ENCODE results near the gene CFAP92.

CFAP92 gene

DNA sequence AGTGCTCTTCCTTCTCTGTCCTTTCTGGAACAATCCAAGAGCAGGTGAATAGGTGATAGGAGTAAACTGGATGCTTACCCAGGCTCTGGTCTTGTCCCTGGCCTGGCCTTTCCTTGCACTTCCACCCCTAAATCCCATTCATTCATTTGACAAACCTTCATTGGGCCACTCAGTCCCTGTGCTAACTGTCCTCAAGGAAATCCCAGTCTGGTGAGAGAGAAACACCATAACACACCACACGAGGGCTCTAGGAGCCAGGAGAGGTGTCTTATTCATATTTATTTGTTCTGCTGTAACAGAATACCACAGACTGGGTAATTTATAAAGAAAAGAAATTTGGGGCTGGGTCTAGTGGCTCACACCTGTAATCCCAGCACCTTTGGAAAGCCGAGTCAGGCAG lies 30.0 kb upstream of the CFAP92 start:
- H3K9me3 ChIP-seq (ENCODE audit: control insufficient read depth in 2 of 2, low read length in 2 of 2) = no peaks in the 10 kb centered on the region
- no peaks in the 10 kb centered on the region for H3K27me3 ChIP-seq (ENCODE audit: control insufficient read depth in 1 of 2, insufficient read depth in 2 of 2, low read length in 2 of 2)
- H3K4me3 ChIP-seq (ENCODE audit: low read length in 2 of 2) = no peak overlapping the region
- H3K27ac ChIP-seq (ENCODE audit: low read length) = peak overlapping the region; percentile 18
- peaks cover 52% of the 10 kb centered on the region for H3K4me1 ChIP-seq (ENCODE audit: control insufficient read depth, insufficient read depth, low read length)
- no peaks in the 10 kb centered on the region for H3K36me3 ChIP-seq (ENCODE audit: control insufficient read depth in 2 of 2, insufficient read depth in 2 of 2, low read length in 2 of 2)
- no peak overlapping the region for H3K9ac ChIP-seq (ENCODE audit: low read length in 2 of 2)

DNA sequence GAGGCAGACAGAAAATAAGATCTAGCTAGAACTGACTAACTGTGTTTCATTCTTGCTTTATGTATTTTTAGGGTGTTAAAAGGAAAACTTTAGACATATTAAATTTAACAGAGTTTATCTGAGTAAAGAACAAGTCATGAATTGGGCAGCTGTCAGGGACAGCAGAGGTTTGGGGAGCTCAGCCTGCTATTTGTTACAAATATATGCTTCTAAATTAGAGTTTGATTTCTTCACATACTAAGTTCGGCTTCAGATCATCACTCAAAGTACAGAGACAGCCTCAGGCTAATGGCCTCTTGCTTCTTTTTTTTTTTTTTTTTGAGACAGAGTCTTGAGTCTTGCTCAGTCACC lies 29.1 kb upstream of the CFAP92 start:
- no peak overlapping the region for H3K9ac ChIP-seq (ENCODE audit: low read length in 2 of 2)
- no peak overlapping the region for H3K4me3 ChIP-seq (ENCODE audit: low read length in 2 of 2)
- no peaks in the 10 kb centered on the region for H3K27me3 ChIP-seq (ENCODE audit: control insufficient read depth in 1 of 2, insufficient read depth in 2 of 2, low read length in 2 of 2)
- peaks cover 52% of the 10 kb centered on the region for H3K4me1 ChIP-seq (ENCODE audit: control insufficient read depth, insufficient read depth, low read length)
- H3K9me3 ChIP-seq (ENCODE audit: control insufficient read depth in 2 of 2, low read length in 2 of 2) = no peaks in the 10 kb centered on the region
- H3K27ac ChIP-seq (ENCODE audit: low read length) = no peak overlapping the region
- no peaks in the 10 kb centered on the region for H3K36me3 ChIP-seq (ENCODE audit: control insufficient read depth in 2 of 2, insufficient read depth in 2 of 2, low read length in 2 of 2)

DNA sequence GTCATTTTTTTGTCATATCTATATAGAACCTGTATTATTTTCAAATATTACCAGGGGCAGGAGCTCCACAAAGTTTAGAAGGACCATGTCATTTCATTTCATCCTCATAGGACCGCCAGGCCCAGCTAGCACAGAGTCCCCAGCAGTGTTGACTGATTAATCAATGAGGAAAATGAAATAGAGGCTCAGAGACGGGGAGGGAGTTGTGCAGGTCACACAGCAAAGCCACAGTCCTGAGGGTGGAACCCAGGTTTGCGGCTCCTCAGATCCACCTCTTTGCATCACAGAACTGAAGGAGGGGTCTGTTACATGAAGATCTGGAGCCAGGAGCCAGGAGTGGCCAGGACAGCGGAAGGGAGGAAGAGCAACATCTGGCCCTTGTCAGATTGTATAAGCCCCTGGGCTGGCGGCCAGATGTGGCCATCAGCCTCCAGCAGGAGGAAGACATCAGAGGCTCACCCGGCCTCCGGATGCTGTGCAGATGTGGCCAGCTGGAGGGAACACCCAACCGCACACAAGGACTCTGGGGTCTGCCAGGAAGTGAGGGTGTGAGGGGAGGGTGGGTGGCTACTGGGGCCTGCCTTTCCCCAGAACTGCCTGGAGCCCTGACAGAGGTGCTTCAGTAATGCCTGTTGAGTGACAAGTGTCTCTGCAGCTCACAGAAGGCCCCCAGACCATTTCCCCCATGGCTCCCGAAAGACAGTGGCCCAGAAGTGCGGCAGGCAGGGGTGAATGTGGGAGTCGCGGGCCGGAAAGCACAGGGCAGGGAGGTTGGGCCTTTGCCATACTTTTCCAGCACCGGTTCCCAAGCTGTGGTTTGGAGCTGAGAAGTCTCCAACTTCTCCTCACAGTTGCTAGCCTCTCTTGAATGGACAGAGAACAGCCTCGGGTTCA lies 28.5 kb upstream of the CFAP92 start:
- Histone ChIP-seq H3K4me1 (ENCODE audit: control insufficient read depth, insufficient read depth, low read length) (peaks cover 54% of the 10 kb centered on the region), H3K27me3 (ENCODE audit: control insufficient read depth in 1 of 2, insufficient read depth in 2 of 2, low read length in 2 of 2) (no peaks in the 10 kb centered on the region), H3K36me3 (ENCODE audit: control insufficient read depth in 2 of 2, insufficient read depth in 2 of 2, low read length in 2 of 2) (no peaks in the 10 kb centered on the region), H3K9ac (ENCODE audit: low read length in 2 of 2) (no peak overlapping the region), H3K9me3 (ENCODE audit: control insufficient read depth in 2 of 2, low read length in 2 of 2) (no peaks in the 10 kb centered on the region), H3K4me3 (ENCODE audit: low read length in 2 of 2) (no peak overlapping the region), H3K27ac (ENCODE audit: low read length) (peak overlapping the region; percentile 49)

DNA sequence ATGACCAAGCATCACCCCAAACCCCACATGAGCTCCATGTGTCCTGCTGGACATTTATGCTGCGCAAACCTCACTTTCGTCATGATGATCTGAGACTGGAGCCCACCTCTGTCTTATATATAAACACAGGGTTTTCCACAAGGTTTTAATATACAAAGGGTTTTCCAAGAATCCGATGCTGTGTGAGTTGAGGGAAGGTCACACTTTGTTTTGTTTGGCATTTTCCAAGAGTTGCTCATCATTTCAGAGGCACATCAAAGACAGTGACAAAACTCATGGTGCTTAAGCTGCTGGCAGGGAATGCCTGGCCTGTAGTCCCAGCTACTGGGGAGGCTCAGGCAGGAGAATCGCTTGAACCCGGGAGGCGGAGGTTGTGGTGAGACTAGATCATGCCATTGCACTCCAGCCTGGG lies 27.3 kb upstream of the CFAP92 start:
- H3K27me3 ChIP-seq (ENCODE audit: control insufficient read depth in 1 of 2, insufficient read depth in 2 of 2, low read length in 2 of 2) = no peaks in the 10 kb centered on the region
- no peak overlapping the region for H3K4me3 ChIP-seq (ENCODE audit: low read length in 2 of 2)
- H3K27ac ChIP-seq (ENCODE audit: low read length) = no peak overlapping the region
- H3K36me3 ChIP-seq (ENCODE audit: control insufficient read depth in 2 of 2, insufficient read depth in 2 of 2, low read length in 2 of 2) = no peaks in the 10 kb centered on the region
- no peaks in the 10 kb centered on the region for H3K9me3 ChIP-seq (ENCODE audit: control insufficient read depth in 2 of 2, low read length in 2 of 2)
- H3K9ac ChIP-seq (ENCODE audit: low read length in 2 of 2) = no peak overlapping the region
- H3K4me1 ChIP-seq (ENCODE audit: control insufficient read depth, insufficient read depth, low read length) = peaks cover 44% of the 10 kb centered on the region

DNA sequence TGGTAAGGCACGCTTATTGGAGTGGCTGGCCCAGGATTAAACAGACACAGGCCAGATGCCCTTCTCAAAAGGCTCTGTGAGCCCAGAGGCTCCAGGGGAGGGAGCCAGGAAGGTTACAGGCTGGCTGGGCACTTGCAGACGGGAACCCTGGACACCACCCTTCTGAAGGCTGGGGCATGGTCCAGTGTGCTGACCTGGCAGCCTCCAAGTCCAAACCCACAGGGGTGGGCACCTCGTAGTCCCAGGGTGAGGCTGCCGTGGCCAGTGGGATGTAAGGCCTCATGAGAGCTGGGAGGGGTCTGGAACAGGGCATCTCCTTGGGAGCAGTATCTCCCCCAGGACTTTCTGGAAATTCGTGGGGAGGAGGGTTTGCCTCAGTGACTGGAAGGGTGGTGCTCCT lies 26.8 kb upstream of the CFAP92 start:
- H3K4me1 ChIP-seq (ENCODE audit: control insufficient read depth, insufficient read depth, low read length) = peaks cover 40% of the 10 kb centered on the region
- H3K27ac ChIP-seq (ENCODE audit: low read length) = no peak overlapping the region
- H3K27me3 ChIP-seq (ENCODE audit: control insufficient read depth in 1 of 2, insufficient read depth in 2 of 2, low read length in 2 of 2) = no peaks in the 10 kb centered on the region
- no peak overlapping the region for H3K4me3 ChIP-seq (ENCODE audit: low read length in 2 of 2)
- no peak overlapping the region for H3K9ac ChIP-seq (ENCODE audit: low read length in 2 of 2)
- H3K9me3 ChIP-seq (ENCODE audit: control insufficient read depth in 2 of 2, low read length in 2 of 2) = no peaks in the 10 kb centered on the region
- peaks cover 0 to 2% of the 10 kb centered on the region in 2 donors for H3K36me3 ChIP-seq (ENCODE audit: control insufficient read depth in 2 of 2, insufficient read depth in 2 of 2, low read length in 2 of 2)

DNA sequence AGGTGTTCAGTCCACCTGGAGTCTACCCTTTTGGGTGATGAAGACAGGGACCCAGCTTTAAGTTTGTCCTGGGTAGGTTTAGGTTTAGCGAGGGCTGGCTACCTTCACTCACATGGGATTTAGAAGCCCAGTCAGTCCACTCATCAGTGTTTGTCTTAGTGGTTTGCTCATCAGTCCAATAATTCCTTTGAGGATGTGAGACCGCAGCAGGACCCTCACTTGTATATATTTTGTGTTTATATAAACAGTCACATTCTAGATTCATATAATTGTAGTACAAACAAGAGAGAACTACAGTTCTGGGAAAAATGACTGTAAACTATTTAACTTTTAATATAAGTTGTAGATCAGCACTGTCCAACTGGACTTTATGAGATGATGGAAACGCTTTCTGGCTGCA lies 25.4 kb upstream of the CFAP92 start:
- H3K4me1 ChIP-seq (ENCODE audit: control insufficient read depth, insufficient read depth, low read length) = peaks cover 36% of the 10 kb centered on the region
- no peak overlapping the region for H3K9ac ChIP-seq (ENCODE audit: low read length in 2 of 2)

DNA sequence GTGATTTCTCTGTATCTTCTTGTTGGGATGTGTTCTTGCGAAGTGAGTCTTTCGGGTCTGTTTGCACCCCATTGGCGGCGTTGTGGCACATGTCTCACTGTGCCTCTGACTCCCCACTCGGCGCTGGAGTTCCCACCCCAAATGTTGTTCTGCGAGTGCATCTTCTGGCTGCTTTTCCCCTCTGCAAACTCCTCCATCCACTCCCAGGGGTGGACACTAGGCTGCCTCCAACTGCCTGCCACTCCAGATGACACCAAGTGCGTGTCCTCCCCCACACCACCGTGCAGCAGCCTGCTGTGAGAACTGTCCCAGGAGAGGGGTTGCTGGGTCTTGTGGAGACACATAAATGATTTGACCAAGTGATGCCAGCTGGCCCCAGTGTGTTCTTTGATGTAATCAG lies 24.9 kb upstream of the CFAP92 start:
- H3K4me1 ChIP-seq (ENCODE audit: control insufficient read depth, insufficient read depth, low read length) = peaks cover 35% of the 10 kb centered on the region
- no peaks in the 10 kb centered on the region for H3K27me3 ChIP-seq (ENCODE audit: control insufficient read depth in 1 of 2, insufficient read depth in 2 of 2, low read length in 2 of 2)
- H3K36me3 ChIP-seq (ENCODE audit: control insufficient read depth in 2 of 2, insufficient read depth in 2 of 2, low read length in 2 of 2) = peaks cover 0 to 2% of the 10 kb centered on the region in 2 donors
- no peak overlapping the region for H3K4me3 ChIP-seq (ENCODE audit: low read length in 2 of 2)
- no peak overlapping the region for H3K27ac ChIP-seq (ENCODE audit: low read length)
- no peaks in the 10 kb centered on the region for H3K9me3 ChIP-seq (ENCODE audit: control insufficient read depth in 2 of 2, low read length in 2 of 2)
- H3K9ac ChIP-seq (ENCODE audit: low read length in 2 of 2) = no peak overlapping the region

More for the DNA sequence above, 25.4 kb upstream of the CFAP92 start:
- H3K36me3 ChIP-seq (ENCODE audit: control insufficient read depth in 2 of 2, insufficient read depth in 2 of 2, low read length in 2 of 2) = peaks cover 0 to 2% of the 10 kb centered on the region in 2 donors
- no peak overlapping the region for H3K4me3 ChIP-seq (ENCODE audit: low read length in 2 of 2)
- H3K9me3 ChIP-seq (ENCODE audit: control insufficient read depth in 2 of 2, low read length in 2 of 2) = no peaks in the 10 kb centered on the region
- H3K27me3 ChIP-seq (ENCODE audit: control insufficient read depth in 1 of 2, insufficient read depth in 2 of 2, low read length in 2 of 2) = no peaks in the 10 kb centered on the region
- H3K27ac ChIP-seq (ENCODE audit: low read length) = no peak overlapping the region

DNA sequence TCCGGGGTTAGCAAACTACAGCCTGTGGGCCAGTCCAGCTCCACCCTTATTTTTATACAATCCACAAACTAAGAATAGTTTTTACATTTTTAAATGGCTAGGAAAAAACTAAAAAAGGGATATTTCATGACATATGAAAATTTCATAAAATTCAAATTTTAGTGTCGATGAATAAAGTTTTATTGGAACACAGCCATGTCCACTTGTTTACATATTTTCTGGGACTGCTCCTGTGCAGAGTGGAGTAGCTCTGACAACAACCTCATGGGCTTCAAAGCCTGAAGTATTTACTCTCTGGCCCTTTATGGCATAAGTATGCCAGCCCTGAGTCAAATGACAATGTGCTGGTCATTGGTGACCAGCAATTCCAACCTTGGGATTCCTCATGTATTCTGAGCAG lies 24.4 kb upstream of the CFAP92 start:
- Histone ChIP-seq H3K4me3 (ENCODE audit: low read length in 2 of 2) (no peak overlapping the region), H3K36me3 (ENCODE audit: control insufficient read depth in 2 of 2, insufficient read depth in 2 of 2, low read length in 2 of 2) (peaks cover 0 to 2% of the 10 kb centered on the region in 2 donors), H3K27ac (ENCODE audit: low read length) (no peak overlapping the region), H3K9me3 (ENCODE audit: control insufficient read depth in 2 of 2, low read length in 2 of 2) (no peaks in the 10 kb centered on the region), H3K4me1 (ENCODE audit: control insufficient read depth, insufficient read depth, low read length) (peaks cover 34% of the 10 kb centered on the region), H3K27me3 (ENCODE audit: control insufficient read depth in 1 of 2, insufficient read depth in 2 of 2, low read length in 2 of 2) (no peaks in the 10 kb centered on the region), H3K9ac (ENCODE audit: low read length in 2 of 2) (no peak overlapping the region)

DNA sequence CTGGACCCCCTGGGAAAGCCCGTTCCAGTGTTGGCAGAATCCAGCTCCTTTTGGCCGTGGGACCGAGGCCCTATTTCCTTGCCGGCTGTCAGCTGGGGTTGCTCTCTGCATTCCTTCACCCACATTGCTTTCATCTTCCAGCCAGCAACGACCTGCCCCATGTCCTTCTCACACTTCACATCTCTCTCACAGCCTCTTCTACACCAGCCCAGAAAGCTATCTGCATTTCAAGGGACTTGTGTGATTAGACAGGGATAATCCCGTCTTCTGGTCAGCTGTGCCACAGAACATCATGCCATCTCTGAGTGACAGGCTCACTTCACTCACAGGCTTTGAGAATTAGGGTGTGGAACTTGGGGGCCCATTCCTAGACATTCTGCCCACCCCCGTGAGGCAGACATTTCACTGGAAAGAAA lies 23.6 kb upstream of the CFAP92 start:
- H3K36me3 ChIP-seq (ENCODE audit: control insufficient read depth in 2 of 2, insufficient read depth in 2 of 2, low read length in 2 of 2) = peaks cover 0 to 2% of the 10 kb centered on the region in 2 donors
- peaks cover 33% of the 10 kb centered on the region for H3K4me1 ChIP-seq (ENCODE audit: control insufficient read depth, insufficient read depth, low read length)
- H3K27me3 ChIP-seq (ENCODE audit: control insufficient read depth in 1 of 2, insufficient read depth in 2 of 2, low read length in 2 of 2) = no peaks in the 10 kb centered on the region
- peak overlapping the region; percentile 37 for H3K27ac ChIP-seq (ENCODE audit: low read length)
- H3K9ac ChIP-seq (ENCODE audit: low read length in 2 of 2) = no peak overlapping the region
- H3K9me3 ChIP-seq (ENCODE audit: control insufficient read depth in 2 of 2, low read length in 2 of 2) = no peaks in the 10 kb centered on the region
- H3K4me3 ChIP-seq (ENCODE audit: low read length in 2 of 2) = no peak overlapping the region

DNA sequence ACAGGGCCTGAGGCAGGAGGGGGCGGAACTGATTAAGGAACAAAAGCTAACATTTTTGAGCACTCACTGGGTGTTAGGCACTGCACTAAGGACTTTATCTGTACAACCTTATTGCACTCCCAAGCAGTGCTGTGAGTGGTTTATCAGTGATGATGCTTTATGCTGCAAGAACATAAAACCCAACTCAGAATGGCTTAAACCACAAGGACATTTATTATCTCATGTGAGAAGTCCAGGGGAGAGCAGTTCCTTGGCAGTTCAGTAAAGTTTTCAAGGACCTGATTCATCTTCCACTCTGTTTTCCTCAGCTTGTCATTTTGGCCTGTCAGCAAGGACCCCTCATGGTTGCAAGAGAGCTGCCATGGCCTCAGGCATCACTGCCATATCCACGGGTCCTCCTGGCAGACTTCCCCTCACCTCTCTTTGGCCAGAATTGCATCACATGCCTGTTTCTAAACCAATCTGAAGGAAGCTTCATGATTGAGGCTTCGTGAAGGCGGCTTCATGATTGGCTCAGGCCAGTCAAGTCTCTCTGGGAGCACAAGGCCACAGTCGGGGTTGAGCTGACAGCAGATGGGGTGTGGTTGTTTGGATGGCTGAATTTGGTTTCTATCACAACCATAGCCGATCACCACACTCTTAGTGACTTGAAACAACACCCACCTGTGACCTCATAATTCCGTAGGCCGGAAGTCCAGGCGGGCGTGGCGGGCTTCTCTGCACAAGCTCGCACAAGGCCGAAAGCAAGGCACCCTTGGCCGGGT lies 23.0 kb upstream of the CFAP92 start:
- Histone ChIP-seq H3K4me3 (ENCODE audit: low read length in 2 of 2) (no peak overlapping the region), H3K27ac (ENCODE audit: low read length) (peak overlapping the region; percentile 37), H3K4me1 (ENCODE audit: control insufficient read depth, insufficient read depth, low read length) (peaks cover 28% of the 10 kb centered on the region), H3K27me3 (ENCODE audit: control insufficient read depth in 1 of 2, insufficient read depth in 2 of 2, low read length in 2 of 2) (no peaks in the 10 kb centered on the region), H3K9ac (ENCODE audit: low read length in 2 of 2) (no peak overlapping the region), H3K36me3 (ENCODE audit: control insufficient read depth in 2 of 2, insufficient read depth in 2 of 2, low read length in 2 of 2) (peaks cover 0 to 2% of the 10 kb centered on the region in 2 donors), H3K9me3 (ENCODE audit: control insufficient read depth in 2 of 2, low read length in 2 of 2) (no peaks in the 10 kb centered on the region)

DNA sequence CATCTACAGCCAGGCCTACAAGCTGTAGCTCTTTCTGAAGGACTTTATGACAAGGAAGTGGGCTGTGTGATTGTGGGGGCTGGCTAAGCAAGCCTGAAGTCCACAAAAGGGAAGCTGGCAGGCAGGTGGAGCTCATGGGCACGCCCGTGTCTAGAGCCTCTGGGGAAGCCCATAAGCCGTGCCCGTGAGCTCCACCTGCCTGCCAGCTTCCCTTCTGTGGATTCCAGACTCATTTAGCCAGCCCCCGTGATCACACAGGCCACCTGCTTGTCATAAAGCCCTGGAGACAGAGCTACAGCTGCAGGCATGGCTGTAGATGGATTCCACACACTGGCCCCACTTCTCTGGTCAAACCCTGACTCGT lies 22.5 kb upstream of the CFAP92 start:
- Histone ChIP-seq H3K27ac (ENCODE audit: low read length) (peak overlapping the region; percentile 37), H3K4me3 (ENCODE audit: low read length in 2 of 2) (no peak overlapping the region), H3K9ac (ENCODE audit: low read length in 2 of 2) (peak overlapping the region in 1 of 2 donors; percentile 2), H3K36me3 (ENCODE audit: control insufficient read depth in 2 of 2, insufficient read depth in 2 of 2, low read length in 2 of 2) (peaks cover 0 to 2% of the 10 kb centered on the region in 2 donors), H3K9me3 (ENCODE audit: control insufficient read depth in 2 of 2, low read length in 2 of 2) (no peaks in the 10 kb centered on the region), H3K4me1 (ENCODE audit: control insufficient read depth, insufficient read depth, low read length) (peaks cover 28% of the 10 kb centered on the region), H3K27me3 (ENCODE audit: control insufficient read depth in 1 of 2, insufficient read depth in 2 of 2, low read length in 2 of 2) (no peaks in the 10 kb centered on the region)
